ENCODE data around the gene AKAP1.
"Not testable (repeated sequence)": the region's sequence is repeated elsewhere in the genome, so short reads cannot be mapped to it uniquely, and the experiment has no call there.

Gene AKAP1

GRCh38 chr17:57075193-57075592 lies 9.9 kb upstream of the AKAP1 start:
- no peak for DNase-seq (ENCODE audit: low read depth)

- no peak for DNase-seq (ENCODE audit: low read depth)
Measured at GRCh38 chr17:57075785-57076184, 9.3 kb upstream of the AKAP1 start.

GRCh38 chr17:57077000-57077399 lies 8.0 kb upstream of the AKAP1 start:
- DNase-seq (ENCODE audit: low read depth), result no peak

- DNase-seq (ENCODE audit: low read depth), result no peak
Measured at GRCh38 chr17:57078274-57078673, 6.8 kb upstream of the AKAP1 start.

- no peak for DNase-seq (ENCODE audit: low read depth)
Measured at GRCh38 chr17:57080718-57081117, 4.3 kb upstream of the AKAP1 start.

- DNase-seq (ENCODE audit: low read depth), result no peak
Measured at GRCh38 chr17:57082441-57082840, 2.6 kb upstream of the AKAP1 start.

- no peak for DNase-seq (ENCODE audit: low read depth)
Measured at GRCh38 chr17:57084361-57084801, 665 bp upstream of the AKAP1 start.

- DNase-seq (ENCODE audit: low read depth), result no peak
Measured at GRCh38 chr17:57085448-57086068, 512 bp downstream of the AKAP1 start.

- no peak for DNase-seq (ENCODE audit: low read depth)
Measured at GRCh38 chr17:57086069-57086930, 1.3 kb downstream of the AKAP1 start.

GRCh38 chr17:57088298-57088697 lies 3.3 kb downstream of the AKAP1 start:
- no peak for DNase-seq (ENCODE audit: low read depth)

GRCh38 chr17:57089391-57089790 lies 4.3 kb downstream of the AKAP1 start:
- no peak for DNase-seq (ENCODE audit: low read depth)

- DNase-seq (ENCODE audit: low read depth), result no peak
Measured at GRCh38 chr17:57090560-57091185, 5.6 kb downstream of the AKAP1 start.

GRCh38 chr17:57091186-57091618 lies 6.2 kb downstream of the AKAP1 start:
- no peak for DNase-seq (ENCODE audit: low read depth)

GRCh38 chr17:57092171-57092570 lies 7.1 kb downstream of the AKAP1 start:
- peak; percentile 67 for DNase-seq (ENCODE audit: low read depth)

GRCh38 chr17:57092779-57093178 lies 7.7 kb downstream of the AKAP1 start:
- DNase-seq (ENCODE audit: low read depth), result no peak

- no peak for DNase-seq (ENCODE audit: low read depth)
Measured at GRCh38 chr17:57096472-57097202, 11.6 kb downstream of the AKAP1 start.

GRCh38 chr17:57097832-57098421 lies 12.9 kb downstream of the AKAP1 start:
- peak; percentile 58 for DNase-seq (ENCODE audit: low read depth)

- no peak for DNase-seq (ENCODE audit: low read depth)
Measured at GRCh38 chr17:57099165-57099564, 14.1 kb downstream of the AKAP1 start.

GRCh38 chr17:57102122-57102521 lies 17.1 kb downstream of the AKAP1 start:
- DNase-seq (ENCODE audit: low read depth), result no peak

GRCh38 chr17:57102660-57103059 lies 17.6 kb downstream of the AKAP1 start:
- DNase-seq (ENCODE audit: low read depth), result not testable (repeated sequence)

GRCh38 chr17:57104461-57105175 lies 19.6 kb downstream of the AKAP1 start:
- DNase-seq (ENCODE audit: low read depth), result no peak

All from stromal cell of bone marrow (primary cell).